PFSK-1 (cell line): ENCODE measurements around the gene VPREB1.

Source experiments
- POLR2AphosphoS5 ChIP-seq: IDR thresholded peaks from 2 replicates; pipeline ENCODE4 v1.6.1; 2012; ENCODE audit warnings: low read depth, mild to moderate bottlenecking, control low read depth, low read length, moderate library complexity
- SIN3A ChIP-seq: IDR thresholded peaks from 2 replicates; pipeline ENCODE4 v1.6.1; 2012; ENCODE audit warnings: mild to moderate bottlenecking, low read length, moderate library complexity, borderline replicate concordance; ENCODE audit not compliant: insufficient read depth
- TAF1 ChIP-seq: IDR thresholded peaks from 2 replicates; pipeline ENCODE4 v1.6.1; 2012; ENCODE audit warnings: low read length, control low read depth, borderline replicate concordance; ENCODE audit not compliant: insufficient read depth

DNA sequence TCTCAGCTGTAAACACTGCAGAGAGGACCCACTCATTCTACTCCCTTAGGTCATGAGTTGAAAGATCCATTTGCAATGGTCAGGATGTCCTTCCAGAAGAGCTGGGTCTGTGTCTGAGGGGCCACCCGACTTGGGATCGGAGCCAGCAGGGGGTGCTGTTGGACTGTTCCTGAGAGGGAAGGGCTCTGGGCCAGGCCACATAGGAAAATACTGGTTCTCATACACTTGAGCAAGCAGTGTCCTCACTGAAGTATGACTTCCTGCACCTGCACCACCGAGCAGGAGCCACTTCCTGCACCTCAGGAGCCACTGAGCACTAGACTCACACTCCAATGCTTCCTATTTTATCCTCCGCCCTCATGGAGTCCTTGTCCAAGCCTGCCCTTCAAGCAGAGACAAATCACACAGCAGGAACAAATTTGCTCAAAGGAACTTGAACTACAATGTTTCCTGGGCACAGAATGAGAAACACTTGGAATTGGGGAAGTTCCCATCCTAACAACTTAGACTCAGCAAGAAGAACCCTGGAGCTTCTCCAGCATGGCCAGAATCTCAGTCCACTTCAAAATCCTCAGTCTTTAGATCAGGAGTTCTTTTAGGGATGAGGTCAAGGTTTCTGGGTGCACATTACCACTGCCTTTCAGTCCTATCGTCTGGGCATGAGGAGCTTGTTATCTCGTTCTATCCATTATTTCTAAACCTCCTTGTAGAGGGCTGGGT, 36.6 kb upstream of the VPREB1 start:
- TF ChIP-seq SIN3A (no peak), TAF1 (no peak), POLR2AphosphoS5 (no peak)
